Fibroblast of villous mesenchyme (primary cell): Measurements from ENCODE around the gene CAPN11. TPM values are rescaled to one million over a fixed set of nuclear protein-coding genes. Genes with fewer than 3 reads are reported as not detected.

Source experiments
- DNase-seq: peaks from one replicate; pipeline ENCODE4 v3.0.0-alpha.2; 2010; ENCODE audit warnings: low read depth
- H3K4me3 ChIP-seq: 2 replicates; pipeline ENCODE4 v1.5.1; 2011; ENCODE audit warnings: low read depth, mild to moderate bottlenecking, low read length
- total RNA-seq: library from RNA; depleted of rRNA; stranded (reverse); fragments of >200 nt; gene quantifications from 2 replicates; pipeline ENCODE4 v1.2.3, GENCODE V29; 2012
- TF ChIP-seq, protein P1 (sequence below): IDR thresholded peaks from 2 replicates; pipeline ENCODE4 v1.5.1; 2012; ENCODE audit warnings: low read depth, mild to moderate bottlenecking, low read length; ENCODE audit not compliant: insufficient read depth

The CAPN11 gene
- total RNA-seq, 1 donor = not detected

DNA sequence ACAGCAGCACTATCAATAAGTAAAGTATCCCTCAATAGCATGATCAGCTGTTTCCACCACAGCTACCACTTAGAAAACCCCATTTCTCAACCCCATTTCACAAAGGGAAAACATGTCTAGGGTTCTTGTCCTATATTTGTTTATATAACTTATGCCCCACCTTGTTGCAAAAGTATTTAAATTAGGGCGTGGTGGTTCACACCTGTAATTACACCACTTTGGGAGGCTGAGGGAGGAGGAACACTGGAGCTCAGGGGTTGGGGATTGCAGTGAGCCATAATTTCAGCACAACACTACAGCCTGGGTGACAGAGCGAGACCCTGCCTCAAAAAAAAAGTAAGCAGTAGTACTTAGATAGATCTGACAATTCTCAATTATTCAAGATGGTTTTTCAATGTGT lies 35.1 kb upstream of the CAPN11 start:
- no peak for DNase-seq
- TF ChIP-seq, protein P1, sequence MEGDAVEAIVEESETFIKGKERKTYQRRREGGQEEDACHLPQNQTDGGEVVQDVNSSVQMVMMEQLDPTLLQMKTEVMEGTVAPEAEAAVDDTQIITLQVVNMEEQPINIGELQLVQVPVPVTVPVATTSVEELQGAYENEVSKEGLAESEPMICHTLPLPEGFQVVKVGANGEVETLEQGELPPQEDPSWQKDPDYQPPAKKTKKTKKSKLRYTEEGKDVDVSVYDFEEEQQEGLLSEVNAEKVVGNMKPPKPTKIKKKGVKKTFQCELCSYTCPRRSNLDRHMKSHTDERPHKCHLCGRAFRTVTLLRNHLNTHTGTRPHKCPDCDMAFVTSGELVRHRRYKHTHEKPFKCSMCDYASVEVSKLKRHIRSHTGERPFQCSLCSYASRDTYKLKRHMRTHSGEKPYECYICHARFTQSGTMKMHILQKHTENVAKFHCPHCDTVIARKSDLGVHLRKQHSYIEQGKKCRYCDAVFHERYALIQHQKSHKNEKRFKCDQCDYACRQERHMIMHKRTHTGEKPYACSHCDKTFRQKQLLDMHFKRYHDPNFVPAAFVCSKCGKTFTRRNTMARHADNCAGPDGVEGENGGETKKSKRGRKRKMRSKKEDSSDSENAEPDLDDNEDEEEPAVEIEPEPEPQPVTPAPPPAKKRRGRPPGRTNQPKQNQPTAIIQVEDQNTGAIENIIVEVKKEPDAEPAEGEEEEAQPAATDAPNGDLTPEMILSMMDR = no peak
- no peak overlapping the region for H3K4me3 ChIP-seq

DNA sequence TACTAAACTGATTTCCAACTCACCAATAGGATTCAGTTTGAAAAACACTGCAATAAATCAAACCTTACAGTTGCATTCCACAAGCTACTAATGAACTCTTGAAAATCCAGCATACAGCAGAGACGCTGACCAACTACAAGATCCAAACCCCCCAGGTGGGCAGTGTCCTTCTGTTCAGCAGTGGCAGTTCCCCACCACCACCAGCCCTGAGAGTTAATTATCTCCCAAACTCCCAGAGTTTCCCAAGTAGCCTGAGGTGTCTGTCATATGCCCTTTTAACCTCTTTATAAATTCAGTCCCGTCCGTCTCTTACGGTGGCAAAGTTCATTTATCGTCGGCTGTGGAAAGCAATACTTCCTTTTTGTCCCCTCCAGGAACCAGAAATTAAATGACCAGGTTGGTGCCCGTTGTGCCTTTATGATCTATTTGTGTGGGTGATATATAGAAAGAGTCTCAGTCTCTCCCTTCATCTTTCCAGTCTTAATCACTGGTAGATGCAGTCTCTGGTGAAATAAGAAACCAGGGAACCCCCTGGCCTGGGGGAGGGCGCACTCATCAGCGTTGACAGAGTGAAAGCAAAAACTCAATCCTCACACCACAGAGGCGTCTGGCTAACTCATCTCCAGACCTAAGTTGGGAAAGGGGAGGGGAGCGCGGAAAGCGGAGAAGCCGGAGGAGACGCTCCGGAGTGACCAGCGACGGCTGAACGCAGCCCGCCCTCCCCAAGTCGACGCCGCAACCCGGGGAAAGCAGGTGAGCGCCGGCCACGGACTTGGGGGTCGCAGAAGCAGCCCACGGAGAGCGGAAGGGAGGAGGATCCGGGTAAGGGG lies 32.1 kb upstream of the CAPN11 start:
- TF ChIP-seq, protein P1 = no peak
- DNase-seq = peak; percentile 88

DNA sequence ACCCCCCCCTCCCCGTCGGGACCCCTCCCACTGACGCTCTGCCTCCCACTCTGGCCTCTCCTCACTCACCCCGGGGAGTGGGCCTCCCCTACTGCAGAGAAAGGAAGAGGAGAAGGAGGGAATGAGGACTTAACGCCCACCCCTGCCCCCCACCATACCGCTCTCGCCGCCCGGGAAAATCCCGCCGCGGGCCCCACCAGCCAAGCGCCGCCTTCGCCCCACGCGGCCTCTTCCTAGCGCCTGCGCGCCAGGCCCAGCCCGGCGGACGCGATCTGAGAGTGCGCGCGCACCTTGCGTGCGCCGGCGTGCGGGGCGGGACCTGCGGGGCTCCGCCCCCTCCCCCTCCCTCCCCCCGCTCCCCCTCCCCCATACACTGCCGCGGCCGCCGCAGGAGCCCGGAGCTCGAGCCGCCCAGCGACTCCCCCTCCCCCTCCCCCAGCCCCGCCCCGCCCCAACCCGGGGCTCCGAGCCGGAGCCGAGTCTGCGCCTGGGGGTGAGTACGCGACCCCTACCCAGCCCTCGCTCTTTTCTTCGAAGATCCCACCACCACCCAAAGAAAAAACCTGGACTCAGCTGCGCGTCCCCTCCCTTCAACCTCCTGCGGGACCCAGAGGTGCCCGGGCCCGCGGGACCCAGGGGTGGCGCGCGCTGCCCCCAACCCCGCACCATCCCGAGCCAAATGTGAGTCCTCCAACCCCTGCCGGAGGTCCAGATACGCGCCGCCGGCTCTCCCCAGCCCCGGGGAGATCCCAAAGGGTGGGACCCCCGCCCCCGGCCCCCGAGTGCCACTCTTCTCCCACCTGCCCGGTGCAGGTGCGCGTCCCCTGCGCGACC lies 31.2 kb upstream of the CAPN11 start, which contains the start of the genes MRPL14 and TMEM63B:
MRPL14 (minus strand) TSS at position 267 of the 834 bp plus-strand sequence. CDS start 10,841 bp downstream, outside the sequence.
TMEM63B (plus strand) TSS at position 369 of the 834 bp plus-strand sequence. CDS start 7,031 bp downstream, outside the sequence.
- peak within 1 kb of the TSS; percentile 84 for H3K4me3 ChIP-seq
- TF ChIP-seq, protein P1 = no peak
- DNase-seq = peak; percentile 89

More for the DNA sequence above, 32.1 kb upstream of the CAPN11 start:
- H3K4me3 ChIP-seq = peak overlapping the region; percentile 76

GRCh38 chr6:44128020-44128917 lies 30.4 kb upstream of the CAPN11 start:
- peak overlapping the region; percentile 84 for H3K4me3 ChIP-seq
- TF ChIP-seq, protein P1 = no peak
- DNase-seq = no peak

GRCh38 chr6:44129841-44130322 lies 28.7 kb upstream of the CAPN11 start:
- no peak for DNase-seq
- TF ChIP-seq, protein P1 = no peak
- H3K4me3 ChIP-seq = no peak overlapping the region

DNA sequence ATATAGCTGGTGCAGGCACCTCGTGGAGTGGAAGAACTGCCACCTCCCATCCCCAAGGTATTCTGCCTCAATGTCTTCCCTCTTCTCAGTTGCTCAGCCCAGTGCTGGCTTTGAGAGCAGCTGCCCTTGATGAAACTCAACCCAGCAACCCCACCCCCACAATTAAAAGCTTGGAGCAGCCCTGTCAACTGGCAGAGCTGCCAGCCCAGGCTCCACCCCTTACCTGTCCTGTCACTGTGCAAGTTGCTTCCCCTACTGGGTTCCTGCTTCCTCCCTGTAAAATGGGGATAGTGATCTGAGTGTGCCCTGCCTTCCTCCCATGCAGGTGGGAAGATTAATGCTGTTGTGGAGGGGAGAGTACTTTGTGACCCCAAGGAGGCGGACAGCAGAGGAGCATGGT lies 26.7 kb upstream of the CAPN11 start:
- TF ChIP-seq, protein P1 = no peak
- no peak overlapping the region for H3K4me3 ChIP-seq
- no peak for DNase-seq
